RWPE1 (cell line): ENCODE results near the gene NR6A1.

Source experiments
- CTCF ChIA-PET: fragments of 350-600 bp; sonication (Branson Sonifier 250); formaldehyde crosslinking; extraction: SDS; loops from one replicate; lab custom pipeline; 2021; lab: Yijun Ruan, JAX
- POLR2A ChIA-PET: fragments of 400-600 bp; formaldehyde crosslinking; extraction: SDS; loops from one replicate; lab custom pipeline; 2020; ENCODE audit warnings: antibody characterized with exemption; ENCODE audit not compliant: low non-redundant PET; lab: Yijun Ruan, JAX
- DNase-seq: peaks from one replicate; pipeline ENCODE4 v3.0.0; 2012; ENCODE audit warnings: low spot score
- H3K27ac ChIP-seq: fragments of 450-650 bp; 2 replicates; pipeline ENCODE4 v1.5.1; 2017
- TF ChIP-seq, protein P1 (sequence below): fragments of 450-650 bp; conservative IDR thresholded peaks from 2 replicates; pipeline ENCODE4 v1.5.1; 2017; ENCODE audit warnings: low read depth, mild to moderate bottlenecking

The NR6A1 gene

DNA sequence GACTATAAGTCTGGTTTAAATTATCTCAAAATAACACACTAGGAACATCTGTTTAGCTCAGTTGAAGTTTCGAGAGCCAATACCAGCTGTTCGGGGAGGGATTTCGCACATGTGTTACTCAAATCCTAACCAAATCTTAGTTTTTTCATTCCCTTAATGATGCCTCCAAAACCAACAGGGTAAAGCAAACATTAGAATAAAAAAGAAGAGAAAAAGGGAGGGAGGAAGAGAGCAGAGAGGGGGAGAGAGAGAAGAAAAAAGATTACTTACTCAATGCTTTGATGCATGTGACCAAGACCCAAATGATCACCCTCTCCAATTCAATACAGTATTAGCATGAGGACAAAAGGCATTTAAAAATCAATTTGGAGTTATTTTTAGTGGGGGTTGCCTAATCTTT is 177.9 kb downstream of the NR6A1 start:
- TF ChIP-seq, protein P1, sequence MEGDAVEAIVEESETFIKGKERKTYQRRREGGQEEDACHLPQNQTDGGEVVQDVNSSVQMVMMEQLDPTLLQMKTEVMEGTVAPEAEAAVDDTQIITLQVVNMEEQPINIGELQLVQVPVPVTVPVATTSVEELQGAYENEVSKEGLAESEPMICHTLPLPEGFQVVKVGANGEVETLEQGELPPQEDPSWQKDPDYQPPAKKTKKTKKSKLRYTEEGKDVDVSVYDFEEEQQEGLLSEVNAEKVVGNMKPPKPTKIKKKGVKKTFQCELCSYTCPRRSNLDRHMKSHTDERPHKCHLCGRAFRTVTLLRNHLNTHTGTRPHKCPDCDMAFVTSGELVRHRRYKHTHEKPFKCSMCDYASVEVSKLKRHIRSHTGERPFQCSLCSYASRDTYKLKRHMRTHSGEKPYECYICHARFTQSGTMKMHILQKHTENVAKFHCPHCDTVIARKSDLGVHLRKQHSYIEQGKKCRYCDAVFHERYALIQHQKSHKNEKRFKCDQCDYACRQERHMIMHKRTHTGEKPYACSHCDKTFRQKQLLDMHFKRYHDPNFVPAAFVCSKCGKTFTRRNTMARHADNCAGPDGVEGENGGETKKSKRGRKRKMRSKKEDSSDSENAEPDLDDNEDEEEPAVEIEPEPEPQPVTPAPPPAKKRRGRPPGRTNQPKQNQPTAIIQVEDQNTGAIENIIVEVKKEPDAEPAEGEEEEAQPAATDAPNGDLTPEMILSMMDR: no peak
- ChIA-PET POLR2A (no interaction called here), CTCF (interaction anchor here (0.6 kb wide), 1 partner anchor 184 kb away, joined by 3 read pairs; no protein-coding TSS in a partner anchor)
- no peak for DNase-seq
- H3K27ac ChIP-seq: no peak overlapping the region

GRCh38 chr9:124590889-124591641 is 180.0 kb downstream of the NR6A1 start:
- CTCF ChIA-PET: interaction anchor here (0.6 to 0.7 kb wide), 3 partner anchors 39 to 54 kb away, joined by 3 to 8 read pairs (median 6); no protein-coding TSS in a partner anchor
- H3K27ac ChIP-seq: no peak overlapping the region
- TF ChIP-seq, protein P1: no peak
- no peak for DNase-seq
- POLR2A ChIA-PET: no interaction called here

GRCh38 chr9:124584631-124585030 is 186.5 kb downstream of the NR6A1 start:
- no peak for DNase-seq
- TF ChIP-seq, protein P1: no peak
- ChIA-PET POLR2A (no interaction called here), CTCF (interaction anchor here (0.9 kb wide), 1 partner anchor 12 kb away, joined by 4 read pairs; no protein-coding TSS in a partner anchor)
- no peak overlapping the region for H3K27ac ChIP-seq

DNA sequence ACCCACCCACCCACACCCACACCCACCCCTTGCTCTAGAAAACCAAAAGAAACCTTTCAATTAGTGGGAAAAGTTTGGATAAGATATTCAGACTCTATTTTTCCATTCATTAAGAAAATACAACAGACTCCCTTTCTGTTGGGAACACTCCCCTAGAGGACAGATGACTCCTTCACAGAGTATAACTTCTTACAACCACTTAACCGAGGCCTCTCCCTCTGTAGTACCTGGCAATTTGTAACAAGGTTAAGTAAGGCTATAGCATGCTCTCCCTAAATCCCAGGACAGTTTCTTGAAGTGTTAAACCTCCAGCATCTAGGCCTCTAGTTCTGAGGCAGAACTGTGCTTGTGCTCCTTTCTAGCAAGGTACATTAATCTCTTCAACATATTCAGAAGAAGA is 188.0 kb downstream of the NR6A1 start:
- CTCF ChIA-PET: interaction anchor here (0.7 kb wide), 1 partner anchor 115 kb away, joined by 3 read pairs; no protein-coding TSS in a partner anchor
- H3K27ac ChIP-seq: no peak overlapping the region
- no peak for DNase-seq
- TF ChIP-seq, protein P1: no peak
- POLR2A ChIA-PET: interaction anchor here (0.7 kb wide), 1 partner anchor 13 kb away, joined by 4 read pairs; no protein-coding TSS in a partner anchor

DNA sequence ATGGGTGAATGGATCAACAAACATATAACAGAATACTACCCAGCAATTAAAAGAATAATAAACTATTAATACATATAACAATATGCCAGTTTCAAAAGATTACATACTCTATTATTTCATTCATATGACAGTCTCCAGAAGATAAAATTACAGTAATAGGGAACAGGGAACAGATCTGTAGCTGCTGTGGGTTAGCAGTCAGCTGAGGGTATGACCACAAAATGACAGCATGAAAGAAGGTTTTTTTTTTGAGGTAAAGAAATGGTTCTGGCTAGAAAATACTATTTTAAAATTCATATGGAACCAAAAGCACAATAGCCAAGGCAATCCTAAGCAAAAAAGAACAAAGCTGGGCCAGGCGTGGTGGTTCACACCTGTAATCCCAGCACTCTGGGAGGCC is 190.9 kb downstream of the NR6A1 start:
- CTCF ChIA-PET: no interaction called here
- POLR2A ChIA-PET: no interaction called here

DNA sequence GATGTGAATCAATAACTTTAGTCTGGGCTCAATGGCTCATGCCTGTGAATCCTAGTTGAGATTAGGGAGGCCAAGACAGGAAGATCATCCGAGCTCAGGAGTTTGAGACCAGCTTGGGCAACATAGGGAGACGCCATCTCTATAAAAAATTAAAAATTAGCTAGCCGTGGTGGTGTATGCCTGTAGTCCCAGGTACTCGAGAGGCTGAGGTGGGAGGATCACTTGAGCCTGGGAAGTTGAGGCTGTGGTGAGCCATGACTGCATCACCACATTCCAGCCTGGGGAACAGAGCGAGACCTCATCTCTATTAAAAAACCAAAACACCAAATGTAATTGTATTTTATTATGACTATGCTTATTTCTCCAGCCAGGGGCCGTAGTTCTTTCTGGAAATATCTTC is 194.4 kb downstream of the NR6A1 start:
- no peak for DNase-seq
- ChIA-PET POLR2A (no interaction called here), CTCF (interaction anchor here (1.0 kb wide), 2 partner anchors 25 to 167 kb away, joined by 3 to 4 read pairs; no protein-coding TSS in a partner anchor)
- TF ChIP-seq, protein P1: no peak
- no peak overlapping the region for H3K27ac ChIP-seq

More for the DNA sequence above, 190.9 kb downstream of the NR6A1 start:
- H3K27ac ChIP-seq: no peak overlapping the region
- no peak for DNase-seq
- TF ChIP-seq, protein P1: no peak
